Measurements from ENCODE around the gene ABCC1.
"Not testable (repeated sequence)": the region's sequence is repeated elsewhere in the genome, so short reads cannot be mapped to it uniquely, and the experiment has no call there.

The ABCC1 gene

DNA sequence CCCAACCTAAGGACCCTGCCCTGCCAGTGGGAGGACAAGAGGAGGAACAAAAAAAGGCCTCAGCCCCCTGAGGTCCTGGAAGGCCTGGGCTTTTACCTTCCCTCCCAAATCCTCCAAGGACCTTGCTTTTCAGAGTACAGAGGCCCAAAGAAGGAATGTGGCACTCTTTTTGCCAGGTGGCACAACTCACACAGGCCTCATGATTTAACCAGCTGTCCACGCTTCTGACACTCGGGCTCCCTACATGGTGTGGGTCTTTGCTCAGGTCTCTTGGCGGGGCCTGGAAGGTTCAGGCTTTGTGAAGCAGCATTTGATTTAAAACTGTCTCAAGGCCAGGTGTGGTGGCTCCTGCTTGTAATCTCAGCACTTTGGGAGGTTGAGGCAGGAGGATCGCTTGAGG is 153.3 kb downstream of the ABCC1 start:
- DNase-seq (ENCODE audit: insufficient read length, low spot score) (no peak), FAIRE-seq (no peak)

DNA sequence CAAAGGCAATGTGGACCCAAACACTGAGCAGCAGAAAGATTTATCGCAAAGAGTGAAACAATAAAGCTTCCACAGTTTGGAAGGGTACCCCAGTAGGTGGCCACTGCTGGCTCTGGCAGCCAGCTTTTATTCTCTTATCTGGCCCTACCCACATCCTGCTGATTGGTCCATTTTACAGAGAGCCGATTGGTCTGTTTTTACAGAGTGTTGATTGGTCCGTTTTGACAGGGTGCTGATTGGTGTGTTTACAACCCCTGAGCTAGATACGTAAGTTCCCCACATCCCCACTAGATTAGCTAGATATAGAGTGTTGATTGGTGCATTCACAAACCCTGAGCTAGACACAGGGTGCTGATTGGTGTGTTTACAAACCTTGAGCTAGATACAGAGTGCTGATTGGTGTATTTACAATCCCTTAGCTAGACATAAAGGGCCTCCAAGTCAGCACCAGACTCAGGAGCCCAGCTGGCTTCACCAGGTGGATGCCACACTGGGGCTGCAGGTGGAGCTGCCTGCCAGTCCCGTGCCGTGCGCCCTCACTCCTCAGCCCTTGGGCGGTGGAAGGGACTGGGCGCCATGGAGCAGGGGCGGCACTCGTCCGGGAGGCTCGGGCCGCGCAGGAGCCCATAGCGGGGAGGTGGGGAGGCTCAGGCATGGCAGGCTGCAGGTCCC is 154.9 kb downstream of the ABCC1 start:
- DNase-seq (ENCODE audit: insufficient read length, low spot score); FAIRE-seq: not testable (repeated sequence)

DNA sequence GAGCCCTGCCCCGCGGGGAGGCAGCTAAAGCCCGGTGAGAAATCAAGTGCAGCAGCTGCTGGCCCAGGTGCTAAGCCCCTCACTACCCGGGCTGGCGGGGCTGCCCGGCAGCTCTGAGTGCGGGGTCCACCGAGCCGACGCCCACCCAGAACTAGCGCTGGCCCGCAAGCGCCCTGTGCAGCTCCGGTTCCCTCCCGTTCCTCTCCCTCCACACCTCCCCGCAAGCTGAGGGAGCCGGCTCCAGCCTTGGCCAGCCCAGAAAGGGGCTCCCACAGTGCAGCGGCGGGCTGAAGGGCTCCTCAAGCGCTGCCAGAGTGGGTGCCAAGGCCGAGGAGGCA is 155.4 kb downstream of the ABCC1 start:
- FAIRE-seq; DNase-seq (ENCODE audit: insufficient read length, low spot score): not testable (repeated sequence)

DNA sequence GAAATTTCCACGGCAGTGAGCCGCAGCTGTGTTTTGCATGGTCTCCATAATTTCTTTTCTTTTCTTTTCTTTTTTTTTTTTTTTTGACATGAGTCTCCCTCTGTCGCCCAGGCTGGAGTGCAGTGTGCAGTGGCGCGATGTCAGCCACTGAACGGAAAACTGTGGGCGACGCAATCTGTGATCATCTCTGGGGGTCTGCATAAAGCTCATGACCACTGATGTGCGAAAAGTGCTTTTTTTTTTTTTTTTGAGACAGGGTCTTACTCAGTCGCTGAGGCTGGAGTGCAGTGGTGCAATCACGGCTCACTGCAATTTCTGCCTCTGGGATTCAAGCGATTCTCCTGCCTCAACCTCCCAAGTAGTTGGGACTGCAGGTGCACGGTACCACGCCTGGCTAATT is 156.2 kb downstream of the ABCC1 start:
- no peak for DNase-seq (ENCODE audit: insufficient read length, low spot score)
- FAIRE-seq: no peak

DNA sequence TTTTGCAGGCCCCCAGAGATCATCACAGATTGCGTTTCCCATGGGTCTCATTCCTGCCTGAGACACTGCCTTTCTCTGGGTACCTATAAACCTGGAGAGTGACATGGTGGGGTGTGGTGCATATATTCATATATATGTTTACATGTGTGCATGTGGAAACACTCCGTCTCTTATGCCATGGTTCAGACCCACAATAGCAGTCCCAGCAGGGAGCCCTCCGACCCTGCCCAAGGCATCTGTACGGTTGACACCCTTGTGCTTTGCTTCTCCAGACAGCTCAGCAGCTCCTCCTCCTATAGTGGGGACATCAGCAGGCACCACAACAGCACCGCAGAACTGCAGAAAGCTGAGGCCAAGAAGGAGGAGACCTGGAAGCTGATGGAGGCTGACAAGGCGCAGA is 157.1 kb downstream of the ABCC1 start:
- FAIRE-seq (no peak), DNase-seq (ENCODE audit: insufficient read length, low spot score) (no peak)

DNA sequence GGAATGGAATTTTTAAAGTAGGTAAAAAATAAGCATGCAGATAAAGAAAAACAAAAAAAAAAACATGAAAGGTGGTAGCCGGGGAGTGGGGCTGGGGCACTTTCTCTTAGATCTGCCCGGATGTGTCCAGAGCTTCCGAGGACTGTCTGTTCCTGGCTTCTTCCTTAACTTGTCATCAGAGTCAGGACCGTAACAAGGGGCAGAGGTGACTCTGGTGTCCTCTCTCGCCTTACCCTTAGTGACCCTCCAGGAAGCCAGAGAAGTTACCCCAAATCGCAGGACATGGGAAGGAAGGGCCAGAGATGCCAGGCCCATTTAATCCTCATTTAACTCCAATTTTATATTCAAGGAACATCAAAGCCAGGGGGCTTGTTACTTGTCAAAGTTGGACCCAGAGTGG is 158.4 kb downstream of the ABCC1 start:
- no peak for FAIRE-seq
- no peak for DNase-seq (ENCODE audit: insufficient read length, low spot score)

DNA sequence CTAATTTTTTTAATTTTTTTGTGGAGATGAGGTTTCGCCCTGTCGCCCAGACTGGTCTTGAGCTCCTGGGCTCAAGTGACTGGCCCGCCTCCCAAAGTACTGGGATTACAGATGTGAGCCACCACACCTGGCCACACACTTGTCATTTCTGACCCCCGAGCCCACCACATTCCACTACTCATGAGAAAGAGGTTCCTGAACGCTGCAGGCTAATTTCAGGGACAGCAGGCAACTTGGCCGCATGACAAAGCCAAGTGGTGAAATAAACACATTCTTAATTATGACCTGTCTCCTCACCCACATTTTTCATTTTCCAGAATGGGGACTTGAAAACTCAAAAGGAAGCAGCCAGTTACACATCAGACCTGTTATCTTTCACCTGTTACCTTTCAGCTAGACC is 159.3 kb downstream of the ABCC1 start:
- FAIRE-seq (no peak), DNase-seq (ENCODE audit: insufficient read length, low spot score) (no peak)

DNA sequence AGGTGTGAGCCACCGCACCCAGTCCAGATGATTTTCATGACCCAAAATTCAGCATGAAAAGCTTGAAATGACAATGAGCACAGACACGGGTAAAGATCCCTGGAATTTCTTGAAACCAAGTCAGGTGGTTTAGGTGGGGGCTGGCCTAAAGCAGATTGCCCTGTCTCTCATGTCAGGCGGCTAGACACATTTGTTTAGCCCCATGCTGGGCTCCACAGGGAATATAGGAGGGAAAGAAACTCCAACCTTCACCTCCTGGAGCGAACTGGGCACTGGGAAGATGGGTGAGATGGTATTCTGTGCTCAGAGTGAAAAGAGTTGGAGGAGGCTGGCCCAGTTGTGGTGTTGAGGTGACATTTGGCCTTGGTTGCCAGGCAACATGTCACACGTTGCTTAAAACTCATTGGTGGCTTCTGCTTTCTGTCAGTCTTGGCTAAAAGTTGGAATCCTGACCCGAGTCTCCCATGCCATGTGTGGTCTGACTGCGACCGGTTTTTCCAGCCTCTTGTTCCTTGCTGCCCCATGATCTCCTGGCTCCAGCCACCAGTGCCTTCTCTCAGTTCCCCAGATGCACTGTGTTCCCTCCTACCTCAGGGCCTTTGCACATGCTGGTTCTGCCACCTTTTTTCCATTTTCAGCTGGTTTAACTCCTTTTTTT is 160.2 kb downstream of the ABCC1 start:
- DNase-seq (ENCODE audit: insufficient read length, low spot score): no peak
- no peak for FAIRE-seq

DNA sequence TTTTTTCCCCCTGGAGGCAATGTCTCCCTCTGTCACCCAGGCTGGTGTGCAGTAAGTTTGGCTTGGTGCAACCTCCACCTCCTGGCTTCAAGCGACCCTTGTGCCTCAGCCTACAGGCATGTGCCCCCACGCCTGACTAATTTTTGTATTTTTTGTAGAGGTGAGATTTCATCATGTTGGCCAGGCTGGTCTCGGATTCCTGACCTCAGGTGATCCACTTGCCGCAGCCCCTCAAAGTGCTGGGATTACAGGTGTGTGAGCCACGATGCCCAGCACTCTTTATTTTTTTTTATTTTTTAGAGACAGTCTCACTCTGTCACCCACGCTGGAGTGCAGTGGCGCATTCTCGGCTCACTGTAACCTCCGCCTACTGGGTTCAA is 160.7 kb downstream of the ABCC1 start:
- FAIRE-seq (no peak), DNase-seq (ENCODE audit: insufficient read length, low spot score) (no peak)

DNA sequence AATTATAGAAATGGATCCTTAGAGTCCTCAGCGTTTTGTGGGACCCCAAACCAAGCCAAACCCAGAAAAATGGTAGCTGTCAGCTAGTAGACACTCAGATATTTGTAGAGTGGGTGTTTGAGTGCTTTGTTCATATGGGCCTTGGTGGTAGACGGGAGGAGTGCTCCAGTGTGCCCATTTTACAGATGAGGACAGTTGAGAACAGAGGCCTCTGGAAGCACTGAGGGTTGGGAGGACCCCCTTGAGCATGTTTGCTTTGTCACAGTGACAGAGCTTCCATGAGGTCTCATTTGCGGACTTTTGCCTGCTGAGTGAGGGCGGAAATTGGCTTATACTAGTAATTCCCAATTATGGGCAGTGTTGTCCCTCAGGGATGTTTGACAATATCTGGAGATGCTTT is 162.2 kb downstream of the ABCC1 start:
- DNase-seq (ENCODE audit: insufficient read length, low spot score) (no peak), FAIRE-seq (no peak)

DNA sequence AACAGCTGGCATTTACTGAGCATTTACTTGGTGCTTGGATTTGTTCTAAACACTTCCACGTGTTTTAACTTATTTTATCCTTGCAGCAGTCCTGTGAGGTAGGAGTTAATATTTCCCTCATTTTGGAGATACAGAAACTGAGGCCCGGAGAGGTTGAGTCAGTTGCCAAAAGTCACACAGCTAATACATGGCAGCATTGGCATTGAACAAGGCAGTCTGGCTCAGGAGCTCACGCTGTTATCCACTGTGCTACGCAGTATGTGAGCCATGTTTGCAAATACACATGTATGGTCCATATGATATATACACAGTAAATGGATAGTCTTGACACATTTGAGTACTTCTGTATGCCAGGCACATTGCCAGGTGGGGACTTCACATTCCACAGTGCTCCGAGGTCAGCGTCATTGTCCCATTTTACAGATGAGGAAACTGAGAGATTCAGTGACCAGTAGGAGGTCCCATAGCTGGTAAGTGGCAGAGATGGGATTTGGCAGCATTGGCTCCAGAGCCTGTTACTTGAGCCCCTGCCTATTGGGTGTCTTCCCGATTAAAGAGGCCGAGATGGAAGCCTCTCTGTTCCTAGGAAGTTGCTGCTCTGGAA is 163.1 kb downstream of the ABCC1 start:
- DNase-seq (ENCODE audit: insufficient read length, low spot score) (no peak), FAIRE-seq (no peak)

DNA sequence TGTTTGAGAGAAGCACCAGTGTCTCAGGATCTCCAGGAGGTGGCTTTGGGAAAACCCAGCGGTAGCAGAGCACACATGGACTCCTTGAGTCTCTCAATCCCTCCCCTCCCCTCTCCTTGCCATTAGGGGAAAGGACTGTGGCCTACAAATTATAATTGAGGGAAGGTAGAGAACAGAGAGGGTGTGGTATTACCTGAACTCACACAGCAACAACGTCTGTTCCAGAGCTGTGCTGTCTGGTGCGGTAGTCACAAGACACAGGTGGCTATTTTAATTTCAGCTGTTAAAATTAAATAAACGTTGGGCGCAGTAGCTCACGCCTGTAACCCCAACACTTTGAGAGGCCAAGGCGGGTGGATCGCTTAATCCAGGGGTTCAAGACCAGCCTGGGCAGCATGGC is 163.7 kb downstream of the ABCC1 start:
- DNase-seq (ENCODE audit: insufficient read length, low spot score) (no peak), FAIRE-seq (no peak)

DNA sequence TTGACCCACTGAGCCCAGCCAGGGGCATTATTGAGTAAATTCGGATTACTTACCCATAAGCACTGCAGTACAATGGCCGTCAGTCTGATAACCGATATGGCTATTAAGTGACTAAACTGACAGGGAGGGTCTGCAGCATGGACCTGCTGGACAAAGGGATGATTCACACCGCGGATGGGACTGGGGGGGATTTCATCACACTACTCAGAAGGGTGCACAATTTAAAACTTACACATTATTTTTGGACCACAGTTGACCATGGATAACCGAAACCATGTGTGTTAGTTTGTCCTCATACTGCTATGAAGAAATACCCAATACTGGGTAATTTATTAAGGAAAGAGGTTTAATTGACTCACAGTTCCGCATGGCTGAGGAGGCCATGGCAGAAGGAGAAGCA is 167.4 kb downstream of the ABCC1 start:
- FAIRE-seq (no peak), DNase-seq (ENCODE audit: insufficient read length, low spot score) (no peak)

DNA sequence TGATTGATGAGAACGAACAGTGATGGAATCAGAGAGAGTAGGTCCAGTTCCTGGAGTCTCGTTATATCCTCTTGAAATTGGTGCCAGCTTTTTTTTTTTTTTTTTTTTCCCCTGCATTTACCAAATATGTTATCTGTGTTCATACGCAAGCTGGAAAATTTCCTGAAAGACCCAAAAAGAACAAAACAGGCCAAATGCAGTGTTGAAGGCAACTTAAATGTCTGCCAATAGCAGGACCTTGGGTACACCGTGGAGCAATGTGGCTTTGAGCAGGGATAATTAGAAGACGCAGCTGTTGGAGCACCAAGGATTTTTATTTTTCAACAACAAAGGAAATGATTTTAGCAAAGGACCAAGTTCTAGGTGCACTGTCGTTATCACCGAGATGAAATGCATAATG is 168.9 kb downstream of the ABCC1 start:
- no peak for FAIRE-seq

DNA sequence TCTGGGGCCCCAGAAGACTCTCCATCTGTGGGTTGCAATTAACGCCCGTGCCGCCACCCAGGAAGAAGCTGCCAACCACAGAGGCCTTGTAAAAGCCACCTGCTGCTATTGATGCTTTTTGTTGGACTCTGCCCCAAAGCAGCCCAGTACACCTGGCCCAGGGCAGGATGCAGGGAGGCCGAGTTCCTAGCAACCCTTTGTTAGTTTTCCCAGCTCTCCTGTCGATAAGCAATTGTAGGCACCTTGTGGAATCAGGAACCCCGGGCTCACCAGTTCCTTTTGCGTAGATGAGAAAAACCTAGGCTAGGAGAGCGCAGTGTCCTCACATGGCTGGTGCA is 170.6 kb downstream of the ABCC1 start:
- FAIRE-seq: no peak
- no peak for DNase-seq (ENCODE audit: insufficient read length, low spot score)

More for the DNA sequence above, 168.9 kb downstream of the ABCC1 start:
- DNase-seq (ENCODE audit: insufficient read length, low spot score): no peak

DNA sequence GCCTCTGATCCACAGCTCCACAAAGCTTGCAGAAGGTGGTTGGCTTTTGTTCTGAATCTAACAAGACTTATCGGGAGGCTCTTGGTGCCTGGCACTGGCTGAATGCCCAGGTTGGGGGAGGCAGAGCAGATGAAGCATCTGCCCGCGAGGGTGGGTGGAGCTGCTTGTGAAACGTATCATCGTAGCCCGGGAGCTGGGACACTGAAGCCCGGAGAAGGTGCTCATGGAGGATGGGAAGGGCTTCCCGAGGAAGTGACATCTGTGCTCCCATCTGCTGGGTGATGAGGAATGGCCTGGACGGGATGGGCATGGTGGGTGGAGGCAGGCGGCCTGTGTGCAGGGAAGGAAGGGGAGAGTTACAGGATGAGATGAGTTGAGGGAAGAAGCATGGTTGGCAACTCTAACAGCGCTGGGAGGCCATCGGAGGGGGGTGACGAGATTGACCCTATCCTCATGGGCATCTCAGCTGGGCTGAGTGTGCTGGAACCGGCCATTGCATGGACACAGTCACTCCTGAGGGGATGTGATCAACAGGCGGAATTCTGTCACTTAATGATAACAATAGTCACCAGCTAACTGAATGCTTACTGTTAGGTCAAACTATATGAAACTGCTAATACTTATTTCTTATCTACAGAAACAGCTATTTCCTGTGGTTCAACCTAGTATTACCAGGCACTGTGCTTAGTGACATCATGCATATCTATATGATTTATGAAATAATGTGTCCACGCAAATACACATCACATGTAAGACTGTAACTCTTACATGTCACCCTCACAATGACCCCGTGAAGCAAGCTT is 171.2 kb downstream of the ABCC1 start:
- FAIRE-seq (no peak), DNase-seq (ENCODE audit: insufficient read length, low spot score) (no peak)

DNA sequence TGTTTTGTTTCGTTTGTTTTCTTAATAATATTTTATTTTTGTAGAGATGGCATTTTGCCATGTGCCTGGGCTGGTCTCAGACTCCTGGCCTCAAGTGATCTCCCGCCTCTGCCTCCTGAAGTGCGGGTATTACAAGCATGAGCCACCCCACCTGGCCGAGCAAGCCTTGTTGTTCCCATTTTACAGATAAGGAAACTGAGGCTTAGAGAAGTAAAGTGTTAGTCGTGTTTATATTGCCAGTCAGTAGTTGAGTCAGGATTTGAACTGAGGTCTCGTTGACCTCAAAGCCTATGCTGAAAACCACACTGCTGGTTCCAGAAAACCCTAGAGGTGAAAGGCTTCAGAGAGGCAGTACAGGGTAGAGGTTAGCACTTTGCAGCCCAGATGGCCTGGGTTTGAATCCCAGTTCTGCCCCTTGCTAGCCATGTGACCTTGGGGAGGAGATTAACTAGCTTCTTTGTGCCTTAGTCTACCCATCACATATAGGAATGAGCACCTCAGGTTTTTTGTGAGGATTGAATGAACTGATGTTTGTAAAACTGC is 171.8 kb downstream of the ABCC1 start:
- DNase-seq (ENCODE audit: insufficient read length, low spot score) (no peak), FAIRE-seq (no peak)

DNA sequence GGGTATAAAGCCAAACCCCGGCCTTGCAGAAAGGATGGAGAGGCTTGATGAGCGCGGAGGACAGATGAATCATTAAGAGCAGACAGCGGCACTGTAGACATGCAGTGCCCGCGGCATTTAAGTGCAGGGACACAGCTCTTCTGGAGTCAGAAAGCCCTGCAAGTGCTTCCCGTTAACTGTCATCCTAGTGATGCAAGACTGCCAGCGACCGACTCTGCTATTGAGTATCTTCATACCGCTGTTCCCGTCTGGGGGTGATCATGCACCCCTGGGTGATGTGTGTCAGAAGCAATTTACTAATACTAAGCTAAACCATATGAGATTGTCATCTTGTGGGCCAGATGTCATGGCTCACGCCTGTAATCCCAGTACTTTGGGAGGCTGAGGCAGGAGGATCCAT is 172.8 kb downstream of the ABCC1 start:
- no peak for FAIRE-seq
- no peak for DNase-seq (ENCODE audit: insufficient read length, low spot score)

DNA sequence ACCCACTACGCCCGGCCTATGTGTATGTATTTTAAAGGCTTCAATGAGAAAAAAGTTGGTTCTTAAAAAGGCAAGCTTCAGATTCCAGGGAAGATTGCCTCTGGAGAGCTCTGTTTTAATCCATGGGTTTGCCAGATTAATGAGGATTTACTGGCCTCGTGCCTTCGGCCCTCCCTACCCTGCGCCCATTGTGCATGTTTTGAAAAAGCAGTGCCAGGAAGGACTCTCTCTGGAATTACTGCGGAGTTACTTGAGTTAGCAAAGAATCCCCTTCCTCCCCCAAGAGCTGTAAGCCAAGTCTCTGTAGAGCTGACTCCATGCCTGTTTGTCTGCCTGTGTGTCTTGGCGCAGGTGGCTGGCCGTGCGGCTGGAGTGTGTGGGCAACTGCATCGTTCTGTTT is 175.0 kb downstream of the ABCC1 start:
- DNase-seq (ENCODE audit: insufficient read length, low spot score): no peak
- no peak for FAIRE-seq

DNA sequence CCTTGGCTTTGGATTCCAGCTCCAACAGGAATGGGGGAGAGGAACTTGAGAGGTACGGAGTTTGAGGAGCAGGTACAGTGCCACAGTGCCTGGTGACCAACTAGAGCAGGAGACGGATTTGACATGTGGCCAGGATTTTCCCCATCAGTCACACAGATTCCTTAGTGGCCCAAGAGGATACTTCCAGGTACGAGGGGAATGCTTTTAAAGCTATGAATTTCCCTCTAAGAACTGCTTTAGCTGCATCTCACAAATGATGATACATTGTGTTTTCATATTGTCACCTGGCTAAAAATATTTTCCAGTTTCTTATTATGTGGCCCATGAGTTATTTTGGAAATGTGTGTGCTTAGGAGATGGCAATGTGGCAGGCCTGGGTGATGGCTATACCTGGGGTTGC is 175.6 kb downstream of the ABCC1 start:
- no peak for DNase-seq (ENCODE audit: insufficient read length, low spot score)
- no peak for FAIRE-seq

DNA sequence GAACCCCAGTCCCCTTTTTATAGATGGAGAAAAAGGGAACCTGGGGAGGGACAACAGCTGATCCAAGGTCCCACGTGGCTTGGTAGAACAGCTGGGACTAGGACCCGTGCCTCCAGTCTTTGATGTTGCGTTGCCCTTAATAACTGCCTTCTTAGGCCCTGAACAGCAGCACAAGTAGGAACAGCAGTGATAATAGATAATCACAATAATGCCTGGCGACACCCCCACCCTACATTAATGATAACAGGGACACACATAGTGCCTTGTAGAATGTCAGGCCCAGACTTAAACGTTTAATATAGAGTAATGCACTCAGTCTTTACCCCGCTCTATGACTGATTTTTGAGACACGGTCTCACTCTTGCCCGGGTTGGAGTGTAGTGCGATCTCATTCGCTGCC is 177.5 kb downstream of the ABCC1 start:
- FAIRE-seq (no peak), DNase-seq (ENCODE audit: insufficient read length, low spot score) (no peak)
